ENCODE data around the gene TMC7. TPM values are rescaled to one million over a fixed set of nuclear protein-coding genes. Genes with fewer than 3 reads are reported as not detected.

Gene TMC7
- total and polyA plus RNA-seq, 7 experiments from 2014 or later = 0.07 TPM; not detected in 6

GRCh38 chr16:19106625-19107020 lies 122.9 kb downstream of the TMC7 start:
- no peak overlapping the region for H3K4me3 Mint-ChIP-seq
- DNase-seq (no peak), ATAC-seq (no peak)
- H3K27ac Mint-ChIP-seq = no peak overlapping the region
- Histone ChIP-seq H3K4me1 (ENCODE audit: control insufficient read depth in 2 of 2, insufficient read depth in 2 of 2, low read length in 2 of 2) (no peaks in the 10 kb centered on the region), H3K36me3 (ENCODE audit: control insufficient read depth in 2 of 3, insufficient read depth in 3 of 3, low read length in 3 of 3) (no peaks in the 10 kb centered on the region), H3K4me3 (ENCODE audit: low read length) (no peak overlapping the region), H3K9me3 (ENCODE audit: control insufficient read depth in 2 of 3, low read length in 3 of 3) (no peaks in the 10 kb centered on the region), H3K27ac (ENCODE audit: low read depth, low read length) (no peak overlapping the region), H3K27me3 (ENCODE audit: control insufficient read depth in 2 of 2, insufficient read depth in 2 of 2, low read length in 2 of 2) (no peaks in the 10 kb centered on the region)
- ChIA-PET POLR2A (no interaction called here), CTCF (no interaction called here)
- H3K27me3 Mint-ChIP-seq = peaks cover under 1 to 26% (median 10%) of the 10 kb centered on the region in 5 donors
- no peaks in the 10 kb centered on the region for H3K9me3 Mint-ChIP-seq
- intact Hi-C loops (cut with micrococcal nuclease) = no loop called here
- H3K4me1 Mint-ChIP-seq = peaks cover 0 to 10% (median 0%) of the 10 kb centered on the region in 7 donors
- no peaks in the 10 kb centered on the region for H3K36me3 Mint-ChIP-seq

DNA sequence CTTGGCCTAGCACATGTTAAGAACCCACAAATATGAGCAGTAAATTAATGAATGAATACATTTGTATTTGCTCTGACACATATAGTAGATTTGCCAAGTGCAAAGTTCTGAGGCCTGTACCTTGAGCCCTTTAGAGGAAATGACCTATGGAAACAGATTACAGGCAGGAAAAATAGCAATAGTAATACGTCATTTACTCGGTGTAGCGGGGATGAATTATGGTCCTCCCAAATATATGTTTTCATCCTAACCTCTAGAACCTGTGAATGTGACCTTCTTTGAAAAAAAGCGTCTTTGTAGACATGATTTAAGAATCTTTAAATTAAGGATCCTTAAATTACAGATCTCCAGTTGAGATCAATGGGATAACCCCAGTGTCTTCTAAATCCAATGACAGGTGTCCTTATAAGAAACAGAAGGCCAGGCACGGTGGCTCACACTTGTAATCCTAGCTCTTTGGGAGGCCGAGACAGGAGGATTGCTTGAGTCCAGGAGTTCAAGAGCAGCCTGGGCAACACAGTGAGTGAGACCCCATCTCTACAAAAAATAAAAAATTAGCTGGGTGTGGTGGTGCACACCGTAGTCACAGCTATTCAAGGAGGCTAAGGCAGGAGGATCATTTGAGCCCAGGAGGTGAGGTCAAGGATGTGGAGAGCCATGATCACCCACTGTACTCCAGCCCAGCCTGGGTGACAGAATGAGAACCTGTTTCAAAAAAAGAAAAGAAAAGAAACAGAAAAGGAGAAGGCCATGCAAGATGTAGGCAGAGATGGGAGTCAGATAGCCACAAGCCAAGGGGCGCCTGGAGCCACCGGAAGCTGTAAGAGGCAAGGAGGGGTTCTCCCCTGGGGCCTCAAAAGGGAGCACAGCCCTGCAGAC lies 124.9 kb downstream of the TMC7 start:
- no peaks in the 10 kb centered on the region for H3K36me3 Mint-ChIP-seq
- H3K4me3 Mint-ChIP-seq = no peak overlapping the region
- CTCF ChIA-PET = no interaction called here
- Histone ChIP-seq H3K36me3 (ENCODE audit: control insufficient read depth in 2 of 3, insufficient read depth in 3 of 3, low read length in 3 of 3) (no peaks in the 10 kb centered on the region), H3K4me1 (ENCODE audit: control insufficient read depth in 2 of 2, insufficient read depth in 2 of 2, low read length in 2 of 2) (no peaks in the 10 kb centered on the region), H3K9me3 (ENCODE audit: control insufficient read depth in 2 of 3, low read length in 3 of 3) (no peaks in the 10 kb centered on the region), H3K4me3 (ENCODE audit: low read length) (no peak overlapping the region), H3K27ac (ENCODE audit: low read depth, low read length) (no peak overlapping the region), H3K27me3 (ENCODE audit: control insufficient read depth in 2 of 2, insufficient read depth in 2 of 2, low read length in 2 of 2) (no peaks in the 10 kb centered on the region)
- H3K9me3 Mint-ChIP-seq = peaks cover 0 to 2% (median 0%) of the 10 kb centered on the region in 11 donors
- ATAC-seq (no peak), DNase-seq (no peak)
- H3K4me1 Mint-ChIP-seq = peaks cover 0 to 22% (median 0%) of the 10 kb centered on the region in 7 donors
- intact Hi-C loops (cut with micrococcal nuclease) = no loop called here
- H3K27ac Mint-ChIP-seq = no peak overlapping the region
- H3K27me3 Mint-ChIP-seq = peaks cover 17 to 45% (median 23%) of the 10 kb centered on the region in 5 donors
- POLR2A ChIA-PET = no interaction called here

DNA sequence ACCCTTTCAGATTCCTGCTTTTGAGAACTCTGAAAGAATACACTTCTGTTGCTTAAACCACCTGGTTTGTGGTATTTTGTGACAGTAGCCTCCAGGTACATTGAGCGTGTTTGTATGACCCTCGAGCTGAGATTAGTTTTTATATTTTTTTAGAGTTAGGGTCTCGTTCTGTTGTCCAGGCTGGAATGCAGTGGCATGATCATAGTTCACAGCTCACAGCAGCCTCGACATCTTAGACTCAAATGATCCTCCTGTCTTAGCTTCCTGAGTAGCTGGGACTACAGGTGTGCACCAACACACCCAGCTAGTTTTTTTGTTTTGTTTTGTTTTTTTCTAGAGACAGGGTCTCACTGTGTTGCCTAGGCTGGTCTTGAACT lies 125.5 kb downstream of the TMC7 start:
- Histone ChIP-seq H3K27me3 (ENCODE audit: control insufficient read depth in 2 of 2, insufficient read depth in 2 of 2, low read length in 2 of 2) (no peaks in the 10 kb centered on the region), H3K4me1 (ENCODE audit: control insufficient read depth in 2 of 2, insufficient read depth in 2 of 2, low read length in 2 of 2) (no peaks in the 10 kb centered on the region), H3K27ac (ENCODE audit: low read depth, low read length) (no peak overlapping the region), H3K36me3 (ENCODE audit: control insufficient read depth in 2 of 3, insufficient read depth in 3 of 3, low read length in 3 of 3) (no peaks in the 10 kb centered on the region), H3K9me3 (ENCODE audit: control insufficient read depth in 2 of 3, low read length in 3 of 3) (no peaks in the 10 kb centered on the region), H3K4me3 (ENCODE audit: low read length) (no peak overlapping the region)
- H3K4me3 Mint-ChIP-seq = no peak overlapping the region
- ChIA-PET POLR2A (no interaction called here), CTCF (no interaction called here)
- H3K27me3 Mint-ChIP-seq = peaks cover 17 to 45% (median 23%) of the 10 kb centered on the region in 5 donors
- DNase-seq (no peak), ATAC-seq (no peak)
- H3K4me1 Mint-ChIP-seq = peaks cover 0 to 22% (median 0%) of the 10 kb centered on the region in 7 donors
- intact Hi-C loops (cut with micrococcal nuclease) = no loop called here
- no peak overlapping the region for H3K27ac Mint-ChIP-seq
- H3K9me3 Mint-ChIP-seq = peaks cover 0 to 2% (median 0%) of the 10 kb centered on the region in 11 donors
- H3K36me3 Mint-ChIP-seq = no peaks in the 10 kb centered on the region

DNA sequence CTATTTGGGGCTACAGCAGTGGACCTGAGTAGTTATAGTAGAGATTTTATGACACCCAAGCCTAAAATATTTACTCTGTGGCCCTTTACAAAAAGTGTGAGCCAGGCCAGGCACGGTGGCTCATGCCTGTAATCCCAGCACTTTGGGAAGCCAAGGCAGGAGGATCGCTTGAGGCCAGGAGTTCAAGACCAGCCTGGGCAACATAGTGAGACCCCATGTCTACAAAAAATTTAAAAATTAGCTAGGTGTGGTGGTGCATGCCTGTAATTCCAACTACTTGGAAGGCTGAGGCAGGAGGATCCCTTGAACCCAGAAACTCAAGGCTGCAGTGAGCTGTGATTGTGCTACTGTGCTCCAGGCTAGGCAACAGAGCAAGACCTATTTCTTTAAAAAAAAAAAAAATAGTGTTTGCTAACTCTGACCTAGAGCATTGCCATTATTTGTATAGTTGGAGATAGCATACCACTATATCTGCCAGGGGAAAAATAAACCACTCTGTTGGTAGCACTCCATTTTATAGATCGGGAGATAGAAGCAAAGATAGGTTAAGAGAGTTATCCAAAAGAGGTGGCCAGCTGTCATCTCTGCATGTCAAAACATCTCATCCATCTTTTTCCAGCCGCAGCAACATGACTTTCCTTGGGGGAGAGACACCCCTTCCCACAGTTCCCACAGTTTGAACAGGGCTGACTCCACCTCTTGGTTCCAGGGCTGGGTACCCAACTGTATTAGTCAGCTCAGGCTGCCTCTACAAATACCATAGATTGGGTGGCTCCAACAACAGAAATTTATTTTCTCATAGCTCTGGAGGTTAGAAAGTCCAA lies 127.0 kb downstream of the TMC7 start:
- H3K4me1 ChIP-seq (ENCODE audit: control insufficient read depth in 2 of 2, insufficient read depth in 2 of 2, low read length in 2 of 2) = no peaks in the 10 kb centered on the region
- no peaks in the 10 kb centered on the region for H3K9me3 ChIP-seq (ENCODE audit: control insufficient read depth in 2 of 3, low read length in 3 of 3)
- H3K4me1 Mint-ChIP-seq = peaks cover 0 to 22% (median 0%) of the 10 kb centered on the region in 7 donors
- no peak overlapping the region for H3K4me3 Mint-ChIP-seq
- DNase-seq (no peak), ATAC-seq (no peak)
- no peaks in the 10 kb centered on the region for H3K27me3 ChIP-seq (ENCODE audit: control insufficient read depth in 2 of 2, insufficient read depth in 2 of 2, low read length in 2 of 2)
- peaks cover 0 to 4% (median 0%) of the 10 kb centered on the region in 5 donors for H3K36me3 Mint-ChIP-seq
- no peak overlapping the region for H3K27ac ChIP-seq (ENCODE audit: low read depth, low read length)
- H3K4me3 ChIP-seq (ENCODE audit: low read length) = no peak overlapping the region
- peaks cover 18 to 52% (median 23%) of the 10 kb centered on the region in 5 donors for H3K27me3 Mint-ChIP-seq
- H3K36me3 ChIP-seq (ENCODE audit: control insufficient read depth in 2 of 3, insufficient read depth in 3 of 3, low read length in 3 of 3) = no peaks in the 10 kb centered on the region
- intact Hi-C loops (cut with micrococcal nuclease) = no loop called here
- no peak overlapping the region for H3K27ac Mint-ChIP-seq
- POLR2A ChIA-PET = no interaction called here
- CTCF ChIA-PET = no interaction called here
- H3K9me3 Mint-ChIP-seq = peaks cover 0 to 4% (median 0%) of the 10 kb centered on the region in 11 donors

GRCh38 chr16:19112099-19112407 lies 128.3 kb downstream of the TMC7 start:
- H3K4me1 Mint-ChIP-seq = peaks cover 0 to 30% (median 0%) of the 10 kb centered on the region in 7 donors
- H3K4me3 Mint-ChIP-seq = no peak overlapping the region
- Histone ChIP-seq H3K4me1 (ENCODE audit: control insufficient read depth in 2 of 2, insufficient read depth in 2 of 2, low read length in 2 of 2) (peaks cover 0 to 2% of the 10 kb centered on the region in 2 donors), H3K27me3 (ENCODE audit: control insufficient read depth in 2 of 2, insufficient read depth in 2 of 2, low read length in 2 of 2) (no peaks in the 10 kb centered on the region), H3K9me3 (ENCODE audit: control insufficient read depth in 2 of 3, low read length in 3 of 3) (no peaks in the 10 kb centered on the region), H3K36me3 (ENCODE audit: control insufficient read depth in 2 of 3, insufficient read depth in 3 of 3, low read length in 3 of 3) (no peaks in the 10 kb centered on the region), H3K27ac (ENCODE audit: low read depth, low read length) (no peak overlapping the region), H3K4me3 (ENCODE audit: low read length) (no peak overlapping the region)
- H3K9me3 Mint-ChIP-seq = peaks cover 0 to 4% (median 0%) of the 10 kb centered on the region in 11 donors
- POLR2A ChIA-PET = no interaction called here
- DNase-seq = no peak
- H3K27ac Mint-ChIP-seq = no peak overlapping the region
- intact Hi-C loops (cut with micrococcal nuclease) = no loop called here
- CTCF ChIA-PET = interaction anchor here (0.6 kb wide), 1 partner anchor 775 kb away, joined by 3 read pairs; no protein-coding TSS in a partner anchor
- peaks cover 0 to 4% (median 0%) of the 10 kb centered on the region in 5 donors for H3K36me3 Mint-ChIP-seq
- no peak for ATAC-seq
- H3K27me3 Mint-ChIP-seq = peaks cover 18 to 57% (median 27%) of the 10 kb centered on the region in 5 donors
